ENCODE results near the gene RASSF3. TPM values are rescaled to one million over a fixed set of nuclear protein-coding genes. Genes with fewer than 3 reads are reported as not detected.
A peak's percentile ranks its signal among the peaks of the same experiment; 100 is the strongest.

The RASSF3 gene
- total RNA-seq, 2 experiments from 2014 or later, result 114 to 115 TPM

- H3K9me3 Mint-ChIP-seq, result no peaks in the 10 kb centered on the region
- peaks cover 28% of the 10 kb centered on the region for H3K36me3 Mint-ChIP-seq (ENCODE audit: low read depth)
- no peak overlapping the region for H3K4me3 Mint-ChIP-seq
- H3K27me3 Mint-ChIP-seq, result no peaks in the 10 kb centered on the region
- peaks cover 2% of the 10 kb centered on the region for H3K4me1 Mint-ChIP-seq
- peak overlapping the region; percentile 42 for H3K27ac Mint-ChIP-seq
- no peak for DNase-seq
- POLR2A ChIA-PET, result interaction anchor here (0.7 kb wide), 1 partner anchor 103 kb away, joined by 3 read pairs; no protein-coding TSS in a partner anchor
- CTCF ChIA-PET, result interaction anchor here (1.1 to 2.0 kb wide), 3 partner anchors 10 to 28 kb away, joined by 3 to 6 read pairs (median 4); no protein-coding TSS in a partner anchor
Measured at GRCh38 chr12:64707926-64708325, 97.6 kb downstream of the RASSF3 start.

GRCh38 chr12:64709429-64709828, 99.1 kb downstream of the RASSF3 start:
- POLR2A ChIA-PET, result no interaction called here
- no peak overlapping the region for H3K4me3 Mint-ChIP-seq
- H3K4me1 Mint-ChIP-seq, result peaks cover 16% of the 10 kb centered on the region
- peaks cover 39% of the 10 kb centered on the region for H3K36me3 Mint-ChIP-seq (ENCODE audit: low read depth)
- no peaks in the 10 kb centered on the region for H3K9me3 Mint-ChIP-seq
- H3K27ac Mint-ChIP-seq, result no peak overlapping the region
- DNase-seq, result no peak
- CTCF ChIA-PET, result interaction anchor here (0.6 to 1.5 kb wide), 6 partner anchors 11 to 345 kb away, joined by 3 to 6 read pairs (median 4); no protein-coding TSS in a partner anchor
- H3K27me3 Mint-ChIP-seq, result no peaks in the 10 kb centered on the region

GRCh38 chr12:64713376-64713775, 103.1 kb downstream of the RASSF3 start:
- Mint-ChIP-seq H3K4me3 (no peak overlapping the region), H3K9me3 (no peaks in the 10 kb centered on the region), H3K27me3 (no peaks in the 10 kb centered on the region), H3K36me3 (ENCODE audit: low read depth) (peaks cover 55% of the 10 kb centered on the region), H3K27ac (no peak overlapping the region), H3K4me1 (peaks cover 35% of the 10 kb centered on the region)
- POLR2A ChIA-PET, result no interaction called here
- DNase-seq, result no peak
- CTCF ChIA-PET, result interaction anchor here (0.5 to 1.8 kb wide), 3 partner anchors 9 to 101 kb away, joined by 3 to 6 read pairs (median 4); no protein-coding TSS in a partner anchor

- no peaks in the 10 kb centered on the region for H3K27me3 Mint-ChIP-seq
- no peaks in the 10 kb centered on the region for H3K9me3 Mint-ChIP-seq
- ChIA-PET POLR2A (no interaction called here), CTCF (interaction anchor here (0.6 to 1.8 kb wide), 4 partner anchors 11 to 183 kb away, joined by 3 to 6 read pairs (median 3); no protein-coding TSS in a partner anchor)
- DNase-seq, result no peak
- peaks cover 57% of the 10 kb centered on the region for H3K36me3 Mint-ChIP-seq (ENCODE audit: low read depth)
- H3K27ac Mint-ChIP-seq, result peak overlapping the region; percentile 43
- no peak overlapping the region for H3K4me3 Mint-ChIP-seq
- H3K4me1 Mint-ChIP-seq, result peaks cover 35% of the 10 kb centered on the region
Measured at GRCh38 chr12:64714551-64714968, 104.3 kb downstream of the RASSF3 start.

- CTCF ChIA-PET, result interaction anchor here (0.9 to 1.7 kb wide), 5 partner anchors 10 to 108 kb away, joined by 3 to 6 read pairs (median 4); no protein-coding TSS in a partner anchor
- no peaks in the 10 kb centered on the region for H3K9me3 Mint-ChIP-seq
- peaks cover 56% of the 10 kb centered on the region for H3K36me3 Mint-ChIP-seq (ENCODE audit: low read depth)
Measured at GRCh38 chr12:64716371-64716770, 106.1 kb downstream of the RASSF3 start.

GRCh38 chr12:64716839-64717455, 106.7 kb downstream of the RASSF3 start:
- H3K4me1 Mint-ChIP-seq, result peaks cover 35% of the 10 kb centered on the region
- no peak overlapping the region for H3K4me3 Mint-ChIP-seq
- H3K27me3 Mint-ChIP-seq, result no peaks in the 10 kb centered on the region
- POLR2A ChIA-PET, result no interaction called here
- no peaks in the 10 kb centered on the region for H3K9me3 Mint-ChIP-seq
- peaks cover 60% of the 10 kb centered on the region for H3K36me3 Mint-ChIP-seq (ENCODE audit: low read depth)
- peak overlapping the region; percentile 20 for H3K27ac Mint-ChIP-seq
- CTCF ChIA-PET, result interaction anchor here (0.6 to 1.7 kb wide), 5 partner anchors 14 to 133 kb away, joined by 3 to 6 read pairs (median 4); no protein-coding TSS in a partner anchor
- DNase-seq, result no peak

More at GRCh38 chr12:64716371-64716770, 106.1 kb downstream of the RASSF3 start:
- Mint-ChIP-seq H3K27me3 (no peaks in the 10 kb centered on the region), H3K4me1 (peaks cover 35% of the 10 kb centered on the region), H3K4me3 (no peak overlapping the region), H3K27ac (peak overlapping the region; percentile 46)
- POLR2A ChIA-PET, result no interaction called here
- DNase-seq, result no peak

- CTCF ChIA-PET, result interaction anchor here (0.8 kb wide), 1 partner anchor 11 kb away, joined by 4 read pairs; no protein-coding TSS in a partner anchor
- Mint-ChIP-seq H3K4me1 (peaks cover 34% of the 10 kb centered on the region), H3K27me3 (no peaks in the 10 kb centered on the region), H3K36me3 (ENCODE audit: low read depth) (peaks cover 65% of the 10 kb centered on the region), H3K27ac (no peak overlapping the region), H3K9me3 (no peaks in the 10 kb centered on the region), H3K4me3 (no peak overlapping the region)
- no peak for DNase-seq
- POLR2A ChIA-PET, result no interaction called here
Measured at GRCh38 chr12:64718649-64719048, 108.4 kb downstream of the RASSF3 start.

- DNase-seq, result no peak
- ChIA-PET CTCF (no interaction called here), POLR2A (no interaction called here)
- H3K36me3 Mint-ChIP-seq (ENCODE audit: low read depth), result peaks cover 46% of the 10 kb centered on the region
- H3K4me3 Mint-ChIP-seq, result no peak overlapping the region
- no peaks in the 10 kb centered on the region for H3K27me3 Mint-ChIP-seq
- peaks cover 20% of the 10 kb centered on the region for H3K4me1 Mint-ChIP-seq
- no peak overlapping the region for H3K27ac Mint-ChIP-seq
- H3K9me3 Mint-ChIP-seq, result no peaks in the 10 kb centered on the region
Measured at GRCh38 chr12:64720884-64721283, 110.6 kb downstream of the RASSF3 start.

- ChIA-PET POLR2A (no interaction called here), CTCF (interaction anchor here (1.3 kb wide), 1 partner anchor 25 kb away, joined by 3 read pairs; no protein-coding TSS in a partner anchor)
- H3K27me3 Mint-ChIP-seq, result no peaks in the 10 kb centered on the region
- no peak for DNase-seq
- no peaks in the 10 kb centered on the region for H3K9me3 Mint-ChIP-seq
- peaks cover 11% of the 10 kb centered on the region for H3K4me1 Mint-ChIP-seq
- no peak overlapping the region for H3K4me3 Mint-ChIP-seq
- peaks cover 41% of the 10 kb centered on the region for H3K36me3 Mint-ChIP-seq (ENCODE audit: low read depth)
- no peak overlapping the region for H3K27ac Mint-ChIP-seq
Measured at GRCh38 chr12:64722835-64723234, 112.5 kb downstream of the RASSF3 start.

- DNase-seq, result no peak
- peaks cover 42% of the 10 kb centered on the region for H3K36me3 Mint-ChIP-seq (ENCODE audit: low read depth)
- no peak overlapping the region for H3K4me3 Mint-ChIP-seq
- ChIA-PET POLR2A (no interaction called here), CTCF (interaction anchor here (0.6 to 1.0 kb wide), 2 partner anchors 26 to 130 kb away, joined by 3 read pairs; no protein-coding TSS in a partner anchor)
- no peaks in the 10 kb centered on the region for H3K9me3 Mint-ChIP-seq
- H3K27me3 Mint-ChIP-seq, result no peaks in the 10 kb centered on the region
- H3K27ac Mint-ChIP-seq, result peak overlapping the region; percentile 68
- peaks cover 11% of the 10 kb centered on the region for H3K4me1 Mint-ChIP-seq
Measured at GRCh38 chr12:64723630-64724029, 113.3 kb downstream of the RASSF3 start.

GRCh38 chr12:64724201-64724745, 114.0 kb downstream of the RASSF3 start:
- Mint-ChIP-seq H3K27me3 (no peaks in the 10 kb centered on the region), H3K36me3 (ENCODE audit: low read depth) (peaks cover 45% of the 10 kb centered on the region), H3K4me3 (no peak overlapping the region), H3K27ac (peak overlapping the region; percentile 20), H3K9me3 (no peaks in the 10 kb centered on the region), H3K4me1 (peaks cover 11% of the 10 kb centered on the region)
- ChIA-PET CTCF (interaction anchor here (0.6 to 1.0 kb wide), 4 partner anchors 26 to 175 kb away, joined by 3 to 4 read pairs (median 3); no protein-coding TSS in a partner anchor), POLR2A (no interaction called here)
- no peak for DNase-seq

GRCh38 chr12:64729909-64730587, 119.8 kb downstream of the RASSF3 start:
- DNase-seq, result peak; percentile 13
- Mint-ChIP-seq H3K4me3 (peak overlapping the region; percentile 11), H3K27me3 (no peaks in the 10 kb centered on the region), H3K9me3 (no peaks in the 10 kb centered on the region), H3K36me3 (ENCODE audit: low read depth) (peaks cover 38% of the 10 kb centered on the region), H3K27ac (peak overlapping the region; percentile 84), H3K4me1 (peaks cover 17% of the 10 kb centered on the region)
- ChIA-PET POLR2A (no interaction called here), CTCF (interaction anchor here (0.6 to 2.1 kb wide), 4 partner anchors 14 to 190 kb away, joined by 3 to 6 read pairs (median 5); no protein-coding TSS in a partner anchor)
